ENCODE results near the gene CLDN2. TPM values are rescaled to one million over a fixed set of nuclear protein-coding genes. Genes with fewer than 3 reads are reported as not detected.

CLDN2 gene
- total and polyA plus RNA-seq, 8 donors, result 0.16 to 85.8 (median 60.9) TPM

GRCh38 chrX:106891762-106892460, 28.3 kb upstream of the CLDN2 start:
- peaks cover 0 to 2% of the 10 kb centered on the region in 2 donors for H3K27me3 ChIP-seq
- no peaks in the 10 kb centered on the region for H3K9me3 ChIP-seq
- H3K4me1 ChIP-seq, result no peaks in the 10 kb centered on the region
- no peak for TF ChIP-seq CTCF (IDR thresholded peaks at IDR 0.05)
- ATAC-seq (no peak), DNase-seq (no peak)
- intact Hi-C loops (cut with DNase I), result loop anchor here in 1 of 2 donors (10.0 kb wide), 1 partner anchor 63 kb away; no protein-coding TSS in a partner anchor
- no peak overlapping the region for H3K4me3 ChIP-seq
- H3K36me3 ChIP-seq, result no peaks in the 10 kb centered on the region
- no peak overlapping the region for H3K27ac ChIP-seq

- Histone ChIP-seq H3K4me1 (no peaks in the 10 kb centered on the region), H3K4me3 (no peak overlapping the region), H3K36me3 (no peaks in the 10 kb centered on the region), H3K27me3 (no peaks in the 10 kb centered on the region), H3K27ac (no peak overlapping the region), H3K9me3 (no peaks in the 10 kb centered on the region)
- intact Hi-C loops (cut with DNase I), result loop anchor here in 1 of 2 donors (10.0 kb wide), 1 partner anchor 60 kb away; no protein-coding TSS in a partner anchor
- TF ChIP-seq CTCF (IDR thresholded peaks at IDR 0.05), result peak; percentile 62 to 82
- DNase-seq (peak in 3 of 4 donors; percentile 38 to 63 (median 57)), ATAC-seq (peak; percentile 94)
Measured at GRCh38 chrX:106894392-106894909, 25.8 kb upstream of the CLDN2 start.

- H3K27me3 ChIP-seq, result no peaks in the 10 kb centered on the region
- TF ChIP-seq CTCF (IDR thresholded peaks at IDR 0.05), result no peak
- no peak overlapping the region for H3K4me3 ChIP-seq
- no peaks in the 10 kb centered on the region for H3K9me3 ChIP-seq
- H3K4me1 ChIP-seq, result no peaks in the 10 kb centered on the region
- ATAC-seq (peak; percentile 63), DNase-seq (peak in 1 of 4 donors; percentile 45)
- no peak overlapping the region for H3K27ac ChIP-seq
- no peaks in the 10 kb centered on the region for H3K36me3 ChIP-seq
- intact Hi-C loops (cut with DNase I), result loop anchor here in 1 of 2 donors (10.0 kb wide), 1 partner anchor 60 kb away; no protein-coding TSS in a partner anchor
Measured at GRCh38 chrX:106894978-106895452, 25.2 kb upstream of the CLDN2 start.

- Histone ChIP-seq H3K27ac (no peak overlapping the region), H3K4me3 (no peak overlapping the region), H3K4me1 (no peaks in the 10 kb centered on the region), H3K9me3 (no peaks in the 10 kb centered on the region), H3K27me3 (no peaks in the 10 kb centered on the region), H3K36me3 (no peaks in the 10 kb centered on the region)
- ATAC-seq (no peak), DNase-seq (no peak)
- TF ChIP-seq CTCF (IDR thresholded peaks at IDR 0.05), result no peak
- intact Hi-C loops (cut with DNase I), result loop anchor here in 1 of 2 donors (10.0 kb wide), 1 partner anchor 58 kb away; no protein-coding TSS in a partner anchor
Measured at GRCh38 chrX:106897259-106897658, 22.9 kb upstream of the CLDN2 start.

GRCh38 chrX:106898462-106898861, 21.7 kb upstream of the CLDN2 start:
- ATAC-seq, result peak; percentile 76
- H3K4me3 ChIP-seq, result no peak overlapping the region
- no peaks in the 10 kb centered on the region for H3K36me3 ChIP-seq
- peak in 1 of 2 donors; percentile 16 for TF ChIP-seq CTCF (IDR thresholded peaks at IDR 0.05)
- no peaks in the 10 kb centered on the region for H3K9me3 ChIP-seq
- no peaks in the 10 kb centered on the region for H3K4me1 ChIP-seq
- intact Hi-C loops (cut with DNase I), result loop anchor here in 1 of 2 donors (10.0 kb wide), 1 partner anchor 56 kb away; no protein-coding TSS in a partner anchor
- no peaks in the 10 kb centered on the region for H3K27me3 ChIP-seq
- peak in 1 of 4 donors; percentile 37 for DNase-seq
- H3K27ac ChIP-seq, result no peak overlapping the region
